Central memory CD8-positive, alpha-beta T cell (primary cell): ENCODE results near the gene ARHGAP26.
"Not testable (repeated sequence)": the region's sequence is repeated elsewhere in the genome, so short reads cannot be mapped to it uniquely, and the experiment has no call there.

Source experiments
- ATAC-seq: fragments of 150-1000 bp; cut with Tn5 transposase; replicated peaks from 2 replicates; pipeline ENCODE4 v1.10.0; 2022; ENCODE audit warnings: mild to moderate bottlenecking, moderate FRiP score, moderate number of reproducible peaks; ENCODE audit not compliant: poor library complexity, severe bottlenecking; ENCODE audit errors: extremely low read depth
- DNase-seq, 2 donors: peaks; one replicate each; pipeline ENCODE4 v3.0.0; 2021; ENCODE audit warnings: low spot score in 2 of 2
- H3K27ac Mint-ChIP-seq: one replicate; pipeline ENCODE4 v1.8.0; 2022; ENCODE audit warnings: low read depth, mild to moderate bottlenecking, moderate library complexity, mixed read lengths
- H3K27me3 Mint-ChIP-seq: one replicate; pipeline ENCODE4 v1.8.0; 2022; ENCODE audit warnings: mixed read lengths
- H3K36me3 Mint-ChIP-seq: one replicate; pipeline ENCODE4 v1.8.0; 2022; ENCODE audit warnings: mild to moderate bottlenecking, moderate library complexity, mixed read lengths; ENCODE audit not compliant: insufficient read depth
- H3K4me1 Mint-ChIP-seq: one replicate; pipeline ENCODE4 v1.8.0; 2022; ENCODE audit warnings: mixed read lengths
- H3K4me3 Mint-ChIP-seq: one replicate; pipeline ENCODE4 v1.8.0; 2022; ENCODE audit warnings: mild to moderate bottlenecking, moderate library complexity, mixed read lengths
- H3K9me3 Mint-ChIP-seq: one replicate; pipeline ENCODE4 v1.8.0; 2022; ENCODE audit warnings: mixed read lengths

The ARHGAP26 gene

GRCh38 chr5:143078971-143079370, 308.8 kb downstream of the ARHGAP26 start:
- ATAC-seq (no peak), DNase-seq (no peak)
- Mint-ChIP-seq H3K4me1 (peaks cover 25% of the 10 kb centered on the region), H3K36me3 (peaks cover 17% of the 10 kb centered on the region), H3K27me3 (no peaks in the 10 kb centered on the region), H3K9me3 (no peaks in the 10 kb centered on the region), H3K4me3 (no peak overlapping the region), H3K27ac (no peak overlapping the region)

- H3K4me1 Mint-ChIP-seq: peaks cover 25% of the 10 kb centered on the region
- ATAC-seq (no peak), DNase-seq (no peak)
- no peaks in the 10 kb centered on the region for H3K9me3 Mint-ChIP-seq
- H3K36me3 Mint-ChIP-seq: peaks cover 21% of the 10 kb centered on the region
- H3K4me3 Mint-ChIP-seq: no peak overlapping the region
- H3K27ac Mint-ChIP-seq: peak overlapping the region; percentile 29
- H3K27me3 Mint-ChIP-seq: no peaks in the 10 kb centered on the region
Observed at GRCh38 chr5:143080407-143080806, 310.2 kb downstream of the ARHGAP26 start.

- Mint-ChIP-seq H3K4me1 (peaks cover 25% of the 10 kb centered on the region), H3K36me3 (peaks cover 21% of the 10 kb centered on the region), H3K4me3 (no peak overlapping the region), H3K9me3 (no peaks in the 10 kb centered on the region), H3K27ac (peak overlapping the region; percentile 29), H3K27me3 (no peaks in the 10 kb centered on the region)
- DNase-seq (no peak), ATAC-seq (no peak)
Observed at GRCh38 chr5:143080982-143081381, 310.8 kb downstream of the ARHGAP26 start.

GRCh38 chr5:143083006-143083405, 312.8 kb downstream of the ARHGAP26 start:
- H3K27me3 Mint-ChIP-seq: no peaks in the 10 kb centered on the region
- H3K36me3 Mint-ChIP-seq: peaks cover 20% of the 10 kb centered on the region
- peaks cover 16% of the 10 kb centered on the region for H3K4me1 Mint-ChIP-seq
- H3K27ac Mint-ChIP-seq: no peak overlapping the region
- no peaks in the 10 kb centered on the region for H3K9me3 Mint-ChIP-seq
- no peak for ATAC-seq
- no peak overlapping the region for H3K4me3 Mint-ChIP-seq
- no peak for DNase-seq

- ATAC-seq: no peak
Observed at GRCh38 chr5:143084407-143084806, 314.2 kb downstream of the ARHGAP26 start.

GRCh38 chr5:143085319-143085917, 315.2 kb downstream of the ARHGAP26 start:
- Mint-ChIP-seq H3K9me3 (no peaks in the 10 kb centered on the region), H3K4me3 (no peak overlapping the region), H3K36me3 (peaks cover 15% of the 10 kb centered on the region), H3K4me1 (peaks cover 19% of the 10 kb centered on the region), H3K27ac (no peak overlapping the region), H3K27me3 (no peaks in the 10 kb centered on the region)
- DNase-seq (no peak), ATAC-seq (no peak)

More at GRCh38 chr5:143084407-143084806, 314.2 kb downstream of the ARHGAP26 start:
- peaks cover 16% of the 10 kb centered on the region for H3K36me3 Mint-ChIP-seq
- no peak overlapping the region for H3K4me3 Mint-ChIP-seq
- H3K4me1 Mint-ChIP-seq: peaks cover 15% of the 10 kb centered on the region
- H3K9me3 Mint-ChIP-seq: no peaks in the 10 kb centered on the region
- no peak overlapping the region for H3K27ac Mint-ChIP-seq
- H3K27me3 Mint-ChIP-seq: no peaks in the 10 kb centered on the region
- no peak for DNase-seq

GRCh38 chr5:143086546-143086907, 316.4 kb downstream of the ARHGAP26 start:
- Mint-ChIP-seq H3K27me3 (no peaks in the 10 kb centered on the region), H3K4me1 (peaks cover 15% of the 10 kb centered on the region), H3K36me3 (peaks cover 12% of the 10 kb centered on the region), H3K27ac (no peak overlapping the region), H3K4me3 (no peak overlapping the region), H3K9me3 (no peaks in the 10 kb centered on the region)
- no peak for ATAC-seq
- DNase-seq: no peak

- Mint-ChIP-seq H3K4me1 (peaks cover 15% of the 10 kb centered on the region), H3K9me3 (no peaks in the 10 kb centered on the region), H3K4me3 (no peak overlapping the region), H3K36me3 (peaks cover 11% of the 10 kb centered on the region), H3K27me3 (no peaks in the 10 kb centered on the region), H3K27ac (no peak overlapping the region)
- DNase-seq: no peak
- no peak for ATAC-seq
Observed at GRCh38 chr5:143086908-143087637, 316.9 kb downstream of the ARHGAP26 start.

GRCh38 chr5:143088702-143089101, 318.5 kb downstream of the ARHGAP26 start:
- ATAC-seq, H3K27ac Mint-ChIP-seq, H3K9me3 Mint-ChIP-seq, H3K36me3 Mint-ChIP-seq, H3K4me3 Mint-ChIP-seq, DNase-seq, H3K27me3 Mint-ChIP-seq: not testable (repeated sequence)
- peaks cover 15% of the 10 kb centered on the region for H3K4me1 Mint-ChIP-seq

- DNase-seq, H3K4me3 Mint-ChIP-seq: not testable (repeated sequence)
Observed at GRCh38 chr5:143090044-143090443, 319.9 kb downstream of the ARHGAP26 start.

GRCh38 chr5:143092711-143093451, 322.7 kb downstream of the ARHGAP26 start:
- Mint-ChIP-seq H3K4me1 (peaks cover 15% of the 10 kb centered on the region), H3K27ac (peak overlapping the region; percentile 17), H3K36me3 (peaks cover 14% of the 10 kb centered on the region)
- not testable (repeated sequence) for H3K4me3 Mint-ChIP-seq, H3K9me3 Mint-ChIP-seq, DNase-seq, ATAC-seq, H3K27me3 Mint-ChIP-seq

More at GRCh38 chr5:143090044-143090443, 319.9 kb downstream of the ARHGAP26 start:
- Mint-ChIP-seq H3K4me1 (peaks cover 15% of the 10 kb centered on the region), H3K36me3 (peaks cover 13% of the 10 kb centered on the region)
- H3K27me3 Mint-ChIP-seq, H3K27ac Mint-ChIP-seq, ATAC-seq, H3K9me3 Mint-ChIP-seq: not testable (repeated sequence)

GRCh38 chr5:143093452-143094086, 323.4 kb downstream of the ARHGAP26 start:
- Mint-ChIP-seq H3K36me3 (peaks cover 14% of the 10 kb centered on the region), H3K27ac (peak overlapping the region; percentile 17), H3K9me3 (no peaks in the 10 kb centered on the region), H3K4me3 (no peak overlapping the region), H3K27me3 (no peaks in the 10 kb centered on the region), H3K4me1 (peaks cover 15% of the 10 kb centered on the region)
- no peak for DNase-seq
- no peak for ATAC-seq
